ENCODE measurements around the gene FCRLB.

DNA sequence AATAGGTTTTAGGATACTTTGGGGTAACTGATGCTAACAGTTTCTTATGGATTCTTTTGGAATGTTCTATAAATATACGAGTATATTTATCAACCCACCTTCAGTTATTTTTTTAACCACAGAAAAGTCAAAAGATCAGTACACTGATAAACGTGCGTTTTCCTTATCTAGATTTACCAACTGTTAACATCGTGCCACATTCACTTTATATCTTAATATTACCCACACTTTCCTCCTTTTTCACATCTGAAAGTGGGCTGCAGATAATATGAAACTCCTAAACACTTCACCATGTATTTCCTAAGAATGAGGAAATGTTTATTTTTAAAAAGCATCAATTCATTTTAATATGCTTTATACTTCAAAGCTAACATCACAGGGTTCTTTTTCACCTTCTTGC lies 52.4 kb downstream of the FCRLB start:
- TF ChIP-seq, protein P1, sequence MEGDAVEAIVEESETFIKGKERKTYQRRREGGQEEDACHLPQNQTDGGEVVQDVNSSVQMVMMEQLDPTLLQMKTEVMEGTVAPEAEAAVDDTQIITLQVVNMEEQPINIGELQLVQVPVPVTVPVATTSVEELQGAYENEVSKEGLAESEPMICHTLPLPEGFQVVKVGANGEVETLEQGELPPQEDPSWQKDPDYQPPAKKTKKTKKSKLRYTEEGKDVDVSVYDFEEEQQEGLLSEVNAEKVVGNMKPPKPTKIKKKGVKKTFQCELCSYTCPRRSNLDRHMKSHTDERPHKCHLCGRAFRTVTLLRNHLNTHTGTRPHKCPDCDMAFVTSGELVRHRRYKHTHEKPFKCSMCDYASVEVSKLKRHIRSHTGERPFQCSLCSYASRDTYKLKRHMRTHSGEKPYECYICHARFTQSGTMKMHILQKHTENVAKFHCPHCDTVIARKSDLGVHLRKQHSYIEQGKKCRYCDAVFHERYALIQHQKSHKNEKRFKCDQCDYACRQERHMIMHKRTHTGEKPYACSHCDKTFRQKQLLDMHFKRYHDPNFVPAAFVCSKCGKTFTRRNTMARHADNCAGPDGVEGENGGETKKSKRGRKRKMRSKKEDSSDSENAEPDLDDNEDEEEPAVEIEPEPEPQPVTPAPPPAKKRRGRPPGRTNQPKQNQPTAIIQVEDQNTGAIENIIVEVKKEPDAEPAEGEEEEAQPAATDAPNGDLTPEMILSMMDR (IDR thresholded peaks at IDR 0.05): no peak
- TF ChIP-seq EZH2 (IDR thresholded peaks at IDR 0.05; ENCODE audit: borderline replicate concordance, insufficient read depth, low read depth, low read length, poor library complexity, severe bottlenecking): no peak

Data from B cell (primary cell).